ENCODE data around the gene GYS1.

Gene GYS1

DNA sequence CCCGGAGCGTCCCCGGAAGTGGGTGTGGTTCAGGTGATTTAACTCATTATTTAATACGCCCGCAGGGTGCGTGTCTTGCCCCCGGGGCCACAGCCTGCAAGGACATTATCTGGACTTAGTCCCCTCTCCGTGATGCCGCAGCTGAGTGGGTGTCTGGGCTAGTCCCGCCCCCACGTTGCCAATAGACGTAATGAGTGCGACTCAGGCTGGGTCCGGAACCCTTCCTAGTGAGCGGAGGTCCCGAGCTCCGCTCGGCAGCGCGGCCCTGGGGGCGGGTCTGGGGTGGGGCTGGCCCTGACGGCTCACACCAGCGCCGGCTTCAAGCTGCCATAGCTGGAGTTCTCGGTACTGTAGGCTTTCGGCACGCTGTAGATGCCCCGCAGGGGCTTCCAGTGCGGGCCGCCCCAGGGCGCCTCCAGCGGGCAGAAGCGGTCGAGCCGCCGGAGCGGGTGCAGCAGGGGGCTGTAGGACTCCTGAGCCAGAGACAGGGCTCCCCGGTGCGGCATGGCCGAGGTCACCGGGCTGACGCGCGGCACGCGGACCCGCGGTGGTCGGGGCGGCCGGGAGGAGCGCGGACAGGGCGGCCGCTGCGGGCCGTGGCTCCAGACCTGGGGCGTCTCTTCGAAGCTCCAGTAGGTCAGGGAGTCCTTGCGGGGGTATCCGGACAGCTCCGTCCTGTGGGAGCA, 24.7 kb upstream of the GYS1 start:
- no peak overlapping the region for H2BK12ac ChIP-seq (ENCODE audit: low read length in 2 of 2)
- peak overlapping the region in 1 of 2 experiments; percentile 17 for H3K4ac ChIP-seq (ENCODE audit: low read depth in 1 of 2, low read length in 2 of 2)
- H3K18ac ChIP-seq (ENCODE audit: low read depth in 1 of 2, low read length in 2 of 2) = no peak overlapping the region
- peaks cover 15% of the 10 kb centered on the region for H3K4me1 ChIP-seq (ENCODE audit: control insufficient read depth, insufficient read depth, low read depth, low read length)
- no peak overlapping the region for H2BK15ac ChIP-seq (ENCODE audit: low read depth, poor library complexity, severe bottlenecking)
- no peak overlapping the region for H2BK5ac ChIP-seq (ENCODE audit: low read depth, low read length, poor library complexity, severe bottlenecking)
- no peak overlapping the region for H3K14ac ChIP-seq (ENCODE audit: low read length in 2 of 2)
- H3K4me2 ChIP-seq (ENCODE audit: low read length, poor library complexity, severe bottlenecking) = peak overlapping the region; percentile 85
- no peak overlapping the region for H2BK120ac ChIP-seq (ENCODE audit: low read depth, low read length)
- H2AK5ac ChIP-seq (ENCODE audit: low read length, severe bottlenecking) = no peak overlapping the region
- peaks cover 5 to 30% of the 10 kb centered on the region in 2 experiments for H3K27me3 ChIP-seq (ENCODE audit: control insufficient read depth in 1 of 2, insufficient read depth in 1 of 2, low read length in 2 of 2)
- H4K91ac ChIP-seq (ENCODE audit: low read length) = no peak overlapping the region
- H4K8ac ChIP-seq (ENCODE audit: low read length) = no peak overlapping the region
- H3K27ac ChIP-seq (ENCODE audit: low read length, poor library complexity, severe bottlenecking) = no peak overlapping the region
- DNase-seq = peak; percentile 72
- H3K79me1 ChIP-seq (replicated peaks; ENCODE audit: low read length, poor library complexity, severe bottlenecking) = no peaks in the 10 kb centered on the region
- 1% methylated on average over 48 of the region's 62 CpGs for WGBS
- H3K23ac ChIP-seq (ENCODE audit: low read length in 2 of 2) = no peak overlapping the region
- no peak overlapping the region for H2AFZ ChIP-seq (ENCODE audit: low read depth, low read length)
- H3K36me3 ChIP-seq (ENCODE audit: control insufficient read depth in 1 of 2, insufficient read depth in 2 of 2, low read depth in 1 of 2, low read length in 2 of 2) = peaks cover 26 to 32% of the 10 kb centered on the region in 2 experiments
- peak overlapping the region; percentile 45 for H3K9ac ChIP-seq (ENCODE audit: low read length)
- H3K9me3 ChIP-seq (ENCODE audit: control insufficient read depth, low read length) = no peaks in the 10 kb centered on the region
- peak overlapping the region; percentile 44 to 70 for H3K4me3 ChIP-seq (ENCODE audit: insufficient read depth in 1 of 2, low read depth in 1 of 2, low read length in 2 of 2)

- H2AK5ac ChIP-seq (ENCODE audit: low read length, severe bottlenecking) = no peak within 1 kb of the TSS
- H3K4me1 ChIP-seq (ENCODE audit: control insufficient read depth, insufficient read depth, low read depth, low read length) = peaks cover 15% of the 10 kb centered on the region
- peak within 1 kb of the TSS; percentile 45 for H3K9ac ChIP-seq (ENCODE audit: low read length)
- H3K18ac ChIP-seq (ENCODE audit: low read depth in 1 of 2, low read length in 2 of 2) = no peak within 1 kb of the TSS
- H3K27ac ChIP-seq (ENCODE audit: low read length, poor library complexity, severe bottlenecking) = no peak within 1 kb of the TSS
- no peaks in the 10 kb centered on the region for H3K79me1 ChIP-seq (replicated peaks; ENCODE audit: low read length, poor library complexity, severe bottlenecking)
- H2AFZ ChIP-seq (ENCODE audit: low read depth, low read length) = no peak within 1 kb of the TSS
- H4K8ac ChIP-seq (ENCODE audit: low read length) = peak within 1 kb of the TSS; percentile 52
- no peak within 1 kb of the TSS for H2BK12ac ChIP-seq (ENCODE audit: low read length in 2 of 2)
- H3K36me3 ChIP-seq (ENCODE audit: control insufficient read depth in 1 of 2, insufficient read depth in 2 of 2, low read depth in 1 of 2, low read length in 2 of 2) = peaks cover 33 to 39% of the 10 kb centered on the region in 2 experiments
- no peak within 1 kb of the TSS for H4K91ac ChIP-seq (ENCODE audit: low read length)
- peak within 1 kb of the TSS; percentile 44 to 70 for H3K4me3 ChIP-seq (ENCODE audit: insufficient read depth in 1 of 2, low read depth in 1 of 2, low read length in 2 of 2)
- DNase-seq = no peak
- no peaks in the 10 kb centered on the region for H3K9me3 ChIP-seq (ENCODE audit: control insufficient read depth, low read length)
- no peak within 1 kb of the TSS for H3K14ac ChIP-seq (ENCODE audit: low read length in 2 of 2)
- H3K23ac ChIP-seq (ENCODE audit: low read length in 2 of 2) = no peak within 1 kb of the TSS
- WGBS = 71% methylated on average over 11 of the region's 17 CpGs
- no peak within 1 kb of the TSS for H2BK15ac ChIP-seq (ENCODE audit: low read depth, poor library complexity, severe bottlenecking)
- H3K4ac ChIP-seq (ENCODE audit: low read depth in 1 of 2, low read length in 2 of 2) = no peak within 1 kb of the TSS
- H2BK120ac ChIP-seq (ENCODE audit: low read depth, low read length) = no peak within 1 kb of the TSS
- H3K4me2 ChIP-seq (ENCODE audit: low read length, poor library complexity, severe bottlenecking) = peak within 1 kb of the TSS; percentile 85
- peaks cover 5 to 30% of the 10 kb centered on the region in 2 experiments for H3K27me3 ChIP-seq (ENCODE audit: control insufficient read depth in 1 of 2, insufficient read depth in 1 of 2, low read length in 2 of 2)
- no peak within 1 kb of the TSS for H2BK5ac ChIP-seq (ENCODE audit: low read depth, low read length, poor library complexity, severe bottlenecking)
Measured at GRCh38 chr19:49017041-49017665, 24.0 kb upstream of the GYS1 start, which contains the start of gene LHB. Gene LHB, minus strand, starts transcription at chr19:49017091. Its CDS starts 10 bp downstream, at chr19:49017081.

GRCh38 chr19:49016067-49016839, 23.1 kb upstream of the GYS1 start:
- H3K27me3 ChIP-seq (ENCODE audit: control insufficient read depth in 1 of 2, insufficient read depth in 1 of 2, low read length in 2 of 2) = peaks cover 5 to 25% of the 10 kb centered on the region in 2 experiments
- no peak overlapping the region for H3K4me3 ChIP-seq (ENCODE audit: insufficient read depth in 1 of 2, low read depth in 1 of 2, low read length in 2 of 2)
- no peak for DNase-seq
- H2BK12ac ChIP-seq (ENCODE audit: low read length in 2 of 2) = no peak overlapping the region
- H2AK5ac ChIP-seq (ENCODE audit: low read length, severe bottlenecking) = no peak overlapping the region
- H3K36me3 ChIP-seq (ENCODE audit: control insufficient read depth in 1 of 2, insufficient read depth in 2 of 2, low read depth in 1 of 2, low read length in 2 of 2) = peaks cover 42 to 48% of the 10 kb centered on the region in 2 experiments
- no peak overlapping the region for H4K91ac ChIP-seq (ENCODE audit: low read length)
- no peak overlapping the region for H3K4me2 ChIP-seq (ENCODE audit: low read length, poor library complexity, severe bottlenecking)
- peaks cover 15% of the 10 kb centered on the region for H3K4me1 ChIP-seq (ENCODE audit: control insufficient read depth, insufficient read depth, low read depth, low read length)
- no peak overlapping the region for H3K27ac ChIP-seq (ENCODE audit: low read length, poor library complexity, severe bottlenecking)
- H2BK15ac ChIP-seq (ENCODE audit: low read depth, poor library complexity, severe bottlenecking) = no peak overlapping the region
- H3K9me3 ChIP-seq (ENCODE audit: control insufficient read depth, low read length) = no peaks in the 10 kb centered on the region
- H3K18ac ChIP-seq (ENCODE audit: low read depth in 1 of 2, low read length in 2 of 2) = no peak overlapping the region
- H3K4ac ChIP-seq (ENCODE audit: low read depth in 1 of 2, low read length in 2 of 2) = no peak overlapping the region
- no peak overlapping the region for H3K9ac ChIP-seq (ENCODE audit: low read length)
- WGBS = 100% methylated on average over 7 of the region's 29 CpGs
- no peak overlapping the region for H2BK5ac ChIP-seq (ENCODE audit: low read depth, low read length, poor library complexity, severe bottlenecking)
- H3K14ac ChIP-seq (ENCODE audit: low read length in 2 of 2) = no peak overlapping the region
- no peak overlapping the region for H4K8ac ChIP-seq (ENCODE audit: low read length)
- H3K79me1 ChIP-seq (replicated peaks; ENCODE audit: low read length, poor library complexity, severe bottlenecking) = no peaks in the 10 kb centered on the region
- no peak overlapping the region for H2BK120ac ChIP-seq (ENCODE audit: low read depth, low read length)
- H2AFZ ChIP-seq (ENCODE audit: low read depth, low read length) = no peak overlapping the region
- no peak overlapping the region for H3K23ac ChIP-seq (ENCODE audit: low read length in 2 of 2)

DNA sequence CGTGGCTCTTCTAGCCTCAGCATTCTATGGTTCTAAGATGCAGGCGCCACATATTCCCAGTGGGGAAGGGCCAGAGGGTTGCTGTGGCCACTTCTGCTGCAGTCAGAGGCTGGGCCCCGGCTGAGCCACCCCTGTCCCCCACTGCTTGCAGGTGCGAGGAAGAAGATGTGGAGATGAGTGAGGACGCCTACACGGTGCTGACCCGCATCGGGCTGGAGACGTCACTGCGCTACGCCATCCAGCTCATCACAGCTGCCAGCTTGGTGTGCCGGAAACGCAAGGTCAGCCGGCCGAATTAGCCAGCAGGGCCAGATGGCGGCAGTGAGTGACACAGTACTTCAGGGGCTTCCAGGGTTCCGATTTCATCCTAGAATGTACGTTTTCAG, 21.8 kb upstream of the GYS1 start:
- no peak overlapping the region for H2BK120ac ChIP-seq (ENCODE audit: low read depth, low read length)
- DNase-seq = no peak
- no peak overlapping the region for H3K14ac ChIP-seq (ENCODE audit: low read length in 2 of 2)
- no peak overlapping the region for H3K9ac ChIP-seq (ENCODE audit: low read length)
- no peak overlapping the region for H2BK5ac ChIP-seq (ENCODE audit: low read depth, low read length, poor library complexity, severe bottlenecking)
- no peak overlapping the region for H3K18ac ChIP-seq (ENCODE audit: low read depth in 1 of 2, low read length in 2 of 2)
- H3K4me3 ChIP-seq (ENCODE audit: insufficient read depth in 1 of 2, low read depth in 1 of 2, low read length in 2 of 2) = no peak overlapping the region
- H2AFZ ChIP-seq (ENCODE audit: low read depth, low read length) = no peak overlapping the region
- peaks cover 54 to 62% of the 10 kb centered on the region in 2 experiments for H3K36me3 ChIP-seq (ENCODE audit: control insufficient read depth in 1 of 2, insufficient read depth in 2 of 2, low read depth in 1 of 2, low read length in 2 of 2)
- H3K79me1 ChIP-seq (replicated peaks; ENCODE audit: low read length, poor library complexity, severe bottlenecking) = no peaks in the 10 kb centered on the region
- H2AK5ac ChIP-seq (ENCODE audit: low read length, severe bottlenecking) = no peak overlapping the region
- no peak overlapping the region for H4K8ac ChIP-seq (ENCODE audit: low read length)
- 90% methylated on average over 18 of the region's 18 CpGs for WGBS
- H3K27ac ChIP-seq (ENCODE audit: low read length, poor library complexity, severe bottlenecking) = no peak overlapping the region
- no peak overlapping the region for H3K4ac ChIP-seq (ENCODE audit: low read depth in 1 of 2, low read length in 2 of 2)
- H3K23ac ChIP-seq (ENCODE audit: low read length in 2 of 2) = no peak overlapping the region
- H3K9me3 ChIP-seq (ENCODE audit: control insufficient read depth, low read length) = no peaks in the 10 kb centered on the region
- H3K27me3 ChIP-seq (ENCODE audit: control insufficient read depth in 1 of 2, insufficient read depth in 1 of 2, low read length in 2 of 2) = peaks cover 5 to 13% of the 10 kb centered on the region in 2 experiments
- peaks cover 10% of the 10 kb centered on the region for H3K4me1 ChIP-seq (ENCODE audit: control insufficient read depth, insufficient read depth, low read depth, low read length)
- no peak overlapping the region for H4K91ac ChIP-seq (ENCODE audit: low read length)
- no peak overlapping the region for H2BK15ac ChIP-seq (ENCODE audit: low read depth, poor library complexity, severe bottlenecking)
- no peak overlapping the region for H2BK12ac ChIP-seq (ENCODE audit: low read length in 2 of 2)
- no peak overlapping the region for H3K4me2 ChIP-seq (ENCODE audit: low read length, poor library complexity, severe bottlenecking)

Data from mesenchymal stem cell (in vitro differentiated cells and primary cell).